CD4-positive, alpha-beta memory T cell (primary cell): Measurements from ENCODE around the gene ATP6V0E2. TPM values are rescaled to one million over a fixed set of nuclear protein-coding genes. Genes with fewer than 3 reads are reported as not detected.

Experiments
- CTCF ChIA-PET: fragments of 350-600 bp; sonication (Branson Sonifier 250); formaldehyde crosslinking; loops from one replicate; lab custom pipeline; 2021; ENCODE audit warnings: inconsistent platforms; ENCODE audit not compliant: partially characterized antibody; lab: Charles Lee
- POLR2A ChIA-PET: fragments of 350-600 bp; sonication (Branson Sonifier 250); formaldehyde crosslinking; loops from one replicate; lab custom pipeline; 2021; ENCODE audit not compliant: partially characterized antibody; lab: Charles Lee
- DNase-seq, 5 donors: peaks; one replicate each; pipeline versions ENCODE4 v3.0.0 to v3.0.0-alpha.2; 2020 to 2022; ENCODE audit warnings: mixed read lengths in 1 of 5
- H3K27ac ChIP-seq: one replicate; pipeline ENCODE4 v1.7.0; 2013; ENCODE audit warnings: low read depth, low read length
- H3K27me3 ChIP-seq: 2 replicates; pipeline ENCODE4 v1.7.0; 2013; ENCODE audit warnings: mild to moderate bottlenecking, low read length, moderate library complexity; ENCODE audit not compliant: insufficient read depth
- H3K36me3 ChIP-seq: 2 replicates; pipeline ENCODE4 v1.7.0; 2013; ENCODE audit warnings: mild to moderate bottlenecking, low read length, moderate library complexity; ENCODE audit not compliant: insufficient read depth
- H3K4me1 ChIP-seq: 2 replicates; pipeline ENCODE4 v1.7.0; 2013; ENCODE audit warnings: mild to moderate bottlenecking, low read length, moderate library complexity; ENCODE audit not compliant: insufficient read depth
- H3K4me3 ChIP-seq, 2 donors: one replicate each; pipeline ENCODE4 v1.7.0; 2013; ENCODE audit warnings: low read length in 2 of 2, mild to moderate bottlenecking in 1 of 2
- H3K9me3 ChIP-seq, 2 donors: one replicate each; pipeline ENCODE4 v1.7.0; 2013; ENCODE audit warnings: low read length in 2 of 2, control low read depth in 1 of 2; ENCODE audit not compliant: control insufficient read depth in 1 of 2
- H3K27ac Mint-ChIP-seq, 7 donors: one replicate each; pipeline ENCODE4 v1.8.0; 2020 to 2021; ENCODE audit warnings: mixed read lengths in 7 of 7, mild to moderate bottlenecking in 6 of 7, inconsistent platforms in 3 of 7, moderate library complexity in 3 of 7
- H3K27me3 Mint-ChIP-seq, 2 donors: one replicate each; pipeline ENCODE4 v1.8.0; 2020 to 2021; ENCODE audit warnings: mixed read lengths in 2 of 2
- H3K36me3 Mint-ChIP-seq, 2 donors: one replicate each; pipeline ENCODE4 v1.8.0; 2020 to 2021; ENCODE audit warnings: mixed read lengths in 2 of 2, inconsistent platforms in 1 of 2, mild to moderate bottlenecking in 1 of 2
- H3K4me1 Mint-ChIP-seq, 4 donors: one replicate each; pipeline ENCODE4 v1.8.0; 2020 to 2021; ENCODE audit warnings: mixed read lengths in 4 of 4, mild to moderate bottlenecking in 1 of 4
- H3K4me3 Mint-ChIP-seq, 8 donors: one replicate each; pipeline ENCODE4 v1.8.0; 2020 to 2021; ENCODE audit warnings: mixed read lengths in 8 of 8, mild to moderate bottlenecking in 7 of 8, moderate library complexity in 6 of 8, inconsistent platforms in 3 of 8
- H3K9me3 Mint-ChIP-seq, 8 donors: one replicate each; pipeline ENCODE4 v1.8.0; 2020 to 2021; ENCODE audit warnings: mixed read lengths in 8 of 8, mild to moderate bottlenecking in 5 of 8, inconsistent platforms in 3 of 8, moderate library complexity in 1 of 8
- intact Hi-C: fragments of 100-400 bp; cut with micrococcal nuclease; formaldehyde crosslinking; loops from one replicate; pipeline ENCODE4 v1.15.1; 2023
- polyA plus RNA-seq, 2 donors: library from polyadenylated mRNA; unstranded; fragments of 300-500 nt; fragmentation: Illumina TruSeq; gene quantifications; one replicate each; pipeline ENCODE4 v1.2.3, GENCODE V29; 2021
- total RNA-seq, 2 experiments: library from RNA; stranded (reverse); gene quantifications; one replicate each; pipeline ENCODE4 v1.2.3, GENCODE V29; 2021

ATP6V0E2 gene
- total and polyA plus RNA-seq, 4 experiments from 2014 or later = 64.6 to 163 (median 105) TPM

DNA sequence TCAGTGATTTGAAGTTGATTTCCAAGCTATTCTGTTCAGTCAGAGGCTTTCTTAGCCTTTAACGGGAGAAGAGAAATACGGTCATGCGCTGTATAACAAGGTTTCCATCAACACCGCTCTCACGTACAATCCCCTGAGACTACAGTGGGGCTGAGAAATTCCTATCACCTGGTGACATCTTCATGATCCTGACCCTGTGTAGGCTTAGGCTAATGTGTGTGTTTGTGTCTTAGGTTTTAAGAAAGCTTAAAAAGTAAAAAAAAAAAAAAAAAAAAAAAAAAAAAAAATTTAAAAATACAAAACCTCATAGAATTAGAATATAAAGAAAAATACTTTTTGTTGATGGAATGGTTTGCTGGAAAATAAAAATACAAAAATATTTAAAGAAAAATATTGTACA lies 33.8 kb upstream of the ATP6V0E2 start:
- Mint-ChIP-seq H3K4me3 (peak overlapping the region in 6 of 8 donors; percentile 81 to 96 (median 87)), H3K27ac (peak overlapping the region in 2 of 7 donors; percentile 25 to 87), H3K4me1 (peaks cover 29 to 51% (median 43%) of the 10 kb centered on the region in 4 donors), H3K27me3 (peaks cover 2 to 3% of the 10 kb centered on the region in 2 donors), H3K36me3 (peaks cover under 1 to 13% of the 10 kb centered on the region in 2 donors), H3K9me3 (no peaks in the 10 kb centered on the region)
- Histone ChIP-seq H3K4me1 (peaks cover 16% of the 10 kb centered on the region), H3K4me3 (no peak overlapping the region), H3K9me3 (no peaks in the 10 kb centered on the region), H3K27ac (no peak overlapping the region), H3K27me3 (no peaks in the 10 kb centered on the region), H3K36me3 (no peaks in the 10 kb centered on the region)
- intact Hi-C loops = loop anchor here (2.0 kb wide), 2 partner anchors 15 to 67 kb away; partner anchors contain the start of gene ZNF467
- CTCF ChIA-PET = interaction anchor here (0.7 to 3.0 kb wide), 6 partner anchors 10 to 43 kb away, joined by 3 to 31 read pairs (median 10); no protein-coding TSS in a partner anchor
- DNase-seq = no peak
- POLR2A ChIA-PET = interaction anchor here (1.2 to 4.8 kb wide), 5 partner anchors 10 to 37 kb away, joined by 4 to 166 read pairs (median 18); partner anchors contain the start of gene ATP6V0E2

DNA sequence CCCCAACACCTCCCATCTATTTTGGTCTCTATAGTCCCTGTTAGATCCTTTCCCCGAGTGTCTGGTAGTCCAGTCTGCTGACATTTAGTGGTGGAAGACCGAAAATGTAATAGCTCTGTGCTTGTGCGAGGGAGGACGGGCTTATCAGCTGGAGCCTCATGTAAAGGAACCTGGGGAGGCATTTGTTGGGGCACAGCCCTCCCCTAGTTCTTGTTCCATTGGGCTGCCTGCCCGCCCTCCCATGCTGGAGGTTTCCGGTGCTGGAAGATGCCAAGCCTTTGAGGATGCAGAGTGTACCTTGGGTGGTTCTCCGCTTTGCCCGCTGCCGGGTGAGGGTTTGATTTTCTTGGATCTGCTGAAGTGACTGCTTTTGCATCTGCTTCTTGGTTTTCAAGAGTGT lies 30.2 kb upstream of the ATP6V0E2 start:
- H3K27me3 Mint-ChIP-seq = no peaks in the 10 kb centered on the region
- no peaks in the 10 kb centered on the region for H3K9me3 Mint-ChIP-seq
- CTCF ChIA-PET = interaction anchor here (1.5 kb wide), 1 partner anchor 40 kb away, joined by 4 read pairs; no protein-coding TSS in a partner anchor
- peaks cover 12% of the 10 kb centered on the region for H3K4me1 ChIP-seq
- H3K36me3 Mint-ChIP-seq = peaks cover 21 to 28% of the 10 kb centered on the region in 2 donors
- H3K27me3 ChIP-seq = no peaks in the 10 kb centered on the region
- intact Hi-C loops = no loop called here
- peaks cover 26 to 44% (median 38%) of the 10 kb centered on the region in 4 donors for H3K4me1 Mint-ChIP-seq
- peaks cover 5% of the 10 kb centered on the region for H3K36me3 ChIP-seq
- no peak for DNase-seq
- H3K4me3 Mint-ChIP-seq = no peak overlapping the region
- no peaks in the 10 kb centered on the region for H3K9me3 ChIP-seq
- H3K27ac Mint-ChIP-seq = no peak overlapping the region
- H3K4me3 ChIP-seq = no peak overlapping the region
- no peak overlapping the region for H3K27ac ChIP-seq
- POLR2A ChIA-PET = interaction anchor here (1.7 kb wide), 1 partner anchor 21 kb away, joined by 7 read pairs; no protein-coding TSS in a partner anchor

DNA sequence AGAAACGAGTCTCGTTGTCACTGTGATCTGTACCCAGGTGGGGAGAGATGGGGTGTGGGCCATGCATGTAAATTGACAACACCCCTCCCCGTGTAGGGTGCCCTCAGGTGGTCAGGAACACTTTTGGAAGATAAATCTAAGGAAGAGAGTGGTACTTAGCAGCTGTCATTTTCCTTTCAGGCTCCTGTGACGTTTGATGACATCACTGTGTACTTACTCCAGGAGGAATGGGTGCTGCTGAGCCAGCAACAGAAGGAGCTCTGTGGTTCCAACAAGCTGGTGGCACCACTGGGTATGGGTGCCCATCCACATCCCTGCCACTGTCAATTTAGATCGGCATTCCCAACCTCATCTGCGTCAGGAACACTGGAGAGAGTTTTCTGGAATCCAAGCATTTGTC lies 29.3 kb upstream of the ATP6V0E2 start:
- H3K9me3 ChIP-seq = no peaks in the 10 kb centered on the region
- H3K4me1 Mint-ChIP-seq = peaks cover 19 to 37% (median 31%) of the 10 kb centered on the region in 4 donors
- POLR2A ChIA-PET = interaction anchor here (0.6 kb wide), 1 partner anchor 25 kb away, joined by 3 read pairs; no protein-coding TSS in a partner anchor
- no peak overlapping the region for H3K27ac ChIP-seq
- DNase-seq = no peak
- peaks cover 5% of the 10 kb centered on the region for H3K4me1 ChIP-seq
- intact Hi-C loops = no loop called here
- no peak overlapping the region for H3K27ac Mint-ChIP-seq
- H3K27me3 ChIP-seq = no peaks in the 10 kb centered on the region
- CTCF ChIA-PET = interaction anchor here (1.5 kb wide), 1 partner anchor 39 kb away, joined by 4 read pairs; no protein-coding TSS in a partner anchor
- H3K36me3 ChIP-seq = peaks cover 10% of the 10 kb centered on the region
- peaks cover 21 to 33% of the 10 kb centered on the region in 2 donors for H3K36me3 Mint-ChIP-seq
- no peaks in the 10 kb centered on the region for H3K9me3 Mint-ChIP-seq
- H3K27me3 Mint-ChIP-seq = no peaks in the 10 kb centered on the region
- no peak overlapping the region for H3K4me3 Mint-ChIP-seq
- H3K4me3 ChIP-seq = no peak overlapping the region

DNA sequence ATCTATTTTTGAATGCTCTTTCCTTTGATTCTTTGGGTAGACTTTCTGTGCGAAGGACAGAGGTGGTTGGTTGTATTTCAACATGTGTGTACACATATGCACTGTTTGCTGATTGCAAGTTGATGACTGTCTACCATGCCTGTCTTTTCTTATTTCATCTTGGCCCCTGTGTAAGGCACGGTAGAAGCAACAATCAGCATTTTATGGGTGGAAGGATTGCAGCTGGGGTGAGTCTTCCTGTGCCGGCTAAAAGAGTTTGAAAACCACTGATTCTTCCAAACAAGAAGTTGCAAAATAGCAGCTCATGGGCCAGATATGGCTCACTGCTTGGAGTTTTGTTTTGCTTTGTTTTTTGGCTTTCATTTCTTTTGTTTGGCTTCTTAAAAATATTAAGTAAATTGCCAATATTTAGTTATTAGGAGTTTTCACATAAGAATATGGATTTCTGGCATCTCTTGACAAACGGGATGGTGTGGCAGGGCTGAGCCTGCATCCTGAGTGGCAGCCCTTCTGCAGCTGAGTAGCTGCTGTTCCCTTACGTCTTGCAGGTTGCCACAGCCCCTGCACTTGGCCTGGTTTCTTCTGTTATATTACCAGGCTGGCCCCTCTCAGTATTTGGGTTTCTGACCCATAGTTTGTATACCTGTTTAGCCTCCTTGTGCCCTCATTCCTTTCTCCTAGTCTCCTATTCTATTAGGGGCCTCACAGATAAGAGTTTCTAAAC lies 28.4 kb upstream of the ATP6V0E2 start:
- Mint-ChIP-seq H3K27ac (peak overlapping the region in 1 of 7 donors; percentile 42), H3K9me3 (no peaks in the 10 kb centered on the region), H3K27me3 (no peaks in the 10 kb centered on the region), H3K36me3 (peaks cover 27 to 32% of the 10 kb centered on the region in 2 donors), H3K4me1 (peaks cover 14 to 31% (median 25%) of the 10 kb centered on the region in 4 donors), H3K4me3 (no peak overlapping the region)
- Histone ChIP-seq H3K9me3 (no peaks in the 10 kb centered on the region), H3K4me3 (no peak overlapping the region), H3K27me3 (no peaks in the 10 kb centered on the region), H3K4me1 (no peaks in the 10 kb centered on the region), H3K27ac (no peak overlapping the region), H3K36me3 (peaks cover 10% of the 10 kb centered on the region)
- POLR2A ChIA-PET = no interaction called here
- CTCF ChIA-PET = no interaction called here
- intact Hi-C loops = no loop called here
- no peak for DNase-seq

DNA sequence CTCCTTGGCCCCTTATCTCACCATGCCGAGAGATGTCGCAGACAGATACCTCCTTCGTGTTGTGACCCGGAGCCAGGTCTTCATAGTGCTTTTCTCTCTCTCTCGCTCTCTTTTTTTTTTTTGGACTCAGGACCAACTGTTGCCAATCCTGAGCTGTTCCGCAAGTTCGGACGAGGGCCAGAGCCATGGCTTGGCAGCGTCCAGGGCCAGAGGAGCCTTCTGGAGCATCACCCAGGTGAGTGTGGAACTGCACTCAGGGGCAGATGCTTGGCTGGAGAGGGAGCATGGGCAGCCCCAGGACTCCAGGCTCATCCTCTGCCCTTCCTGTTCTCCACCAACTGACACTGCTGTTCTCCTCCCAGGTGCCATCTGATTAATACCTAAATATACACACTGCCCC lies 27.7 kb upstream of the ATP6V0E2 start:
- Histone ChIP-seq H3K9me3 (no peaks in the 10 kb centered on the region), H3K4me3 (no peak overlapping the region), H3K4me1 (no peaks in the 10 kb centered on the region), H3K36me3 (peaks cover 10% of the 10 kb centered on the region), H3K27me3 (no peaks in the 10 kb centered on the region), H3K27ac (no peak overlapping the region)
- peak overlapping the region in 1 of 7 donors; percentile 42 for H3K27ac Mint-ChIP-seq
- no peaks in the 10 kb centered on the region for H3K9me3 Mint-ChIP-seq
- no peaks in the 10 kb centered on the region for H3K27me3 Mint-ChIP-seq
- ChIA-PET POLR2A (no interaction called here), CTCF (interaction anchor here (1.6 kb wide), 1 partner anchor 26 kb away, joined by 4 read pairs; no protein-coding TSS in a partner anchor)
- H3K4me3 Mint-ChIP-seq = no peak overlapping the region
- peaks cover 13 to 25% (median 21%) of the 10 kb centered on the region in 4 donors for H3K4me1 Mint-ChIP-seq
- no peak for DNase-seq
- H3K36me3 Mint-ChIP-seq = peaks cover 31 to 33% of the 10 kb centered on the region in 2 donors
- intact Hi-C loops = no loop called here

DNA sequence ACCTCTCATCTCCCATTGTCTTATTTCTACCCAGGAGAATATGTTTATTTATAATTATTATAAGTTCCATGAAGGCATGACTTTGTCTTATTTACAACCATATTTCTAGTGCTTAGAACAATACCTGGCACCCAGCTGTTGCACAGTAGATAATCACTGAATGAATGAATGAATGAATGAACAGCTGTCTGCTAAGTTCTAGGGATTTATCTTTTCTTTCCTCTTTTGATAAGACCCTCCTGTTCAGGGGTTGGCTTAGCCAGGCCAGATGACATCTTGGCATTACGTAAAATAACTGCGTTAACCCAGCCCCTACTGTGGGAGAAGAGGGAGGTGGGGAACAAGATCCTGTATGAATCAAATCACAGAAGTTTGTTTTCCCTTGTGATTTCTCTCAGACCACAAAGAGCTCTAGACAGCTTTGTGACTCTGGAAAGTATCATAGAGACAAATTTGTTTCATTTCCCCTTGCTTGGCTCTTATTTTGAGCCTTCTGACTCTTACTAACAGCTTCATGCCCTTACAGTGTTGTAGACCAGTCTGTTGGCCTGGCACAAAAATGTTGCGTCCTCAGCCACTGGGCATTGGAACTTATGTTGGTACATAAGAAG lies 27.2 kb upstream of the ATP6V0E2 start:
- ChIA-PET CTCF (interaction anchor here (1.6 kb wide), 1 partner anchor 25 kb away, joined by 4 read pairs; no protein-coding TSS in a partner anchor), POLR2A (interaction anchor here (0.7 kb wide), 1 partner anchor 19 kb away, joined by 3 read pairs; no protein-coding TSS in a partner anchor)
- intact Hi-C loops = no loop called here
- Mint-ChIP-seq H3K27ac (no peak overlapping the region), H3K4me3 (no peak overlapping the region), H3K27me3 (no peaks in the 10 kb centered on the region), H3K9me3 (no peaks in the 10 kb centered on the region), H3K36me3 (peaks cover 33% of the 10 kb centered on the region in 2 donors), H3K4me1 (peaks cover 11 to 20% (median 15%) of the 10 kb centered on the region in 4 donors)
- no peaks in the 10 kb centered on the region for H3K9me3 ChIP-seq
- H3K4me1 ChIP-seq = no peaks in the 10 kb centered on the region
- H3K27ac ChIP-seq = no peak overlapping the region
- DNase-seq = no peak
- no peak overlapping the region for H3K4me3 ChIP-seq
- peaks cover 10% of the 10 kb centered on the region for H3K36me3 ChIP-seq
- no peaks in the 10 kb centered on the region for H3K27me3 ChIP-seq
